GM12878 (cell line): ENCODE results near the gene ANKRD34A. TPM values are rescaled to one million over a fixed set of nuclear protein-coding genes. Genes with fewer than 3 reads are reported as not detected.

Source experiments
- ATAC-seq: fragments of 200-7000 bp; cut with Tn5 transposase; 3 replicates; pipeline ENCODE4 v1.9.1; 2020; ENCODE audit warnings: mild to moderate bottlenecking, moderate library complexity
- BruUV-seq: library from RNA; stranded (reverse); fragments of 400-500 nt; replicated peaks from 2 replicates; lab custom pipeline; 2021; lab: Mats Ljungman, UMichigan
- CTCF ChIA-PET: fragments of 300-600 bp; sonication (Branson Sonifier 250); formaldehyde crosslinking; extraction: SDS; loops from one replicate; lab custom pipeline; 2021; ENCODE audit warnings: inconsistent platforms; lab: Yijun Ruan, JAX
- POLR2A ChIA-PET: fragments of 350-600 bp; formaldehyde crosslinking; extraction: SDS; loops from one replicate; lab custom pipeline; 2021; ENCODE audit warnings: inconsistent platforms; lab: Charles Lee
- RAD21 ChIA-PET: fragments of 300-600 bp; sonication (Branson Sonifier 250); formaldehyde crosslinking; loops from one replicate; lab custom pipeline; 2023; ENCODE audit warnings: antibody characterized with exemption; ENCODE audit not compliant: unreplicated experiment; lab: Charles Lee
- SMC1A ChIA-PET: fragments of 300-600 bp; sonication (Branson Sonifier 250); formaldehyde crosslinking; loops from one replicate; lab custom pipeline; 2023; ENCODE audit not compliant: unreplicated experiment, uncharacterized antibody; lab: Charles Lee
- DNase-seq: peaks from one replicate; pipeline ENCODE4 v3.0.0-alpha.2; 2011; ENCODE audit warnings: low read depth, low spot score
- FAIRE-seq: peaks from 3 replicates; lab custom pipeline; 2011; peaks lifted over from hg19 to GRCh38; lab: Jason Lieb, UNC
- H2AFZ ChIP-seq: 2 replicates; pipeline ENCODE4 v1.6.0; 2011; ENCODE audit warnings: low read depth, low read length, control low read depth; ENCODE audit not compliant: control insufficient read depth
- H3K27ac ChIP-seq: 2 replicates; pipeline ENCODE4 v1.5.1; 2011; ENCODE audit warnings: control low read depth; ENCODE audit not compliant: control insufficient read depth, insufficient read depth
- H3K27me3 ChIP-seq, 2 experiments: replicated peaks in 1 of 2; 2 replicates each; pipeline versions ENCODE4 v1.6.0 to v1.6.1; 2011; ENCODE audit warnings: low read length in 1 of 2; ENCODE audit not compliant: control insufficient read depth in 2 of 2, insufficient read depth in 2 of 2
- H3K36me3 ChIP-seq, 2 experiments: 2 replicates each; pipeline ENCODE4 v1.5.1; 2011; ENCODE audit warnings: low read length in 1 of 2; ENCODE audit not compliant: control insufficient read depth in 2 of 2, insufficient read depth in 2 of 2
- H3K4me1 ChIP-seq: 2 replicates; pipeline ENCODE4 v1.6.1; 2011; ENCODE audit warnings: mild to moderate bottlenecking, low read length, moderate library complexity, mixed read lengths; ENCODE audit not compliant: control insufficient read depth, insufficient read depth
- H3K4me2 ChIP-seq: 2 replicates; pipeline ENCODE4 v1.6.0; 2011; ENCODE audit warnings: control low read depth; ENCODE audit not compliant: control insufficient read depth, insufficient read depth
- H3K4me3 ChIP-seq: fragments of 200-600 bp; sonication (generic); 2 replicates; pipeline ENCODE4 v1.5.1; 2016
- H3K79me2 ChIP-seq: 2 replicates; pipeline ENCODE4 v1.6.0; 2011; ENCODE audit warnings: low read length; ENCODE audit not compliant: control insufficient read depth, insufficient read depth
- H3K9ac ChIP-seq: 2 replicates; pipeline ENCODE4 v1.8.0; 2011; ENCODE audit warnings: low read length, control low read depth, mixed read lengths; ENCODE audit not compliant: control insufficient read depth, insufficient read depth
- H3K9me3 ChIP-seq: replicated peaks from 3 replicates; pipeline ENCODE4 v1.5.1; 2011; ENCODE audit warnings: mild to moderate bottlenecking, low read length; ENCODE audit not compliant: control insufficient read depth, insufficient read depth
- H4K20me1 ChIP-seq: 2 replicates; pipeline ENCODE4 v1.6.0; 2011; ENCODE audit not compliant: control insufficient read depth, insufficient read depth
- ASH2L ChIP-seq: fragments of 300-600, 200-600 bp; sonication (generic); IDR thresholded peaks from 2 replicates; pipeline ENCODE4 v1.6.1; 2017; ENCODE audit warnings: low read depth, mild to moderate bottlenecking, borderline replicate concordance
- BCL11A ChIP-seq: IDR thresholded peaks from 2 replicates; pipeline ENCODE4 v1.6.1; 2011; ENCODE audit warnings: low read depth, low read length
- CBFB ChIP-seq: IDR thresholded peaks from 2 replicates; pipeline ENCODE4 v1.6.1; 2016; ENCODE audit warnings: antibody characterized with exemption, low read depth
- CHD1 ChIP-seq: IDR thresholded peaks from 2 replicates; pipeline ENCODE4 v1.6.1; 2012; ENCODE audit warnings: low read depth, low read length, improper control_type of control experiment
- CHD2 ChIP-seq: IDR thresholded peaks from 2 replicates; pipeline ENCODE4 v1.6.1; 2011; ENCODE audit warnings: low read depth, low read length, improper control_type of control experiment, borderline replicate concordance
- HDAC2 ChIP-seq: fragments of 200-600 bp; sonication (generic); IDR thresholded peaks from 2 replicates; pipeline ENCODE4 v1.6.1; 2017
- MYB ChIP-seq: fragments of 150-350 bp; IDR thresholded peaks from 2 replicates; pipeline ENCODE4 v1.6.1; 2014; ENCODE audit warnings: mild to moderate bottlenecking, low read depth, low read length, borderline replicate concordance
- NR2F1 ChIP-seq: fragments of 450-650 bp; conservative IDR thresholded peaks from 2 replicates; pipeline ENCODE4 v1.6.1; 2017; ENCODE audit warnings: mild to moderate bottlenecking
- RB1 ChIP-seq: fragments of 450-650 bp; formaldehyde crosslinking; IDR thresholded peaks from 2 replicates; pipeline ENCODE4 v1.6.1; 2017; ENCODE audit warnings: mild to moderate bottlenecking, borderline replicate concordance
- SMAD5 ChIP-seq: IDR thresholded peaks from 2 replicates; pipeline ENCODE4 v1.6.1; 2016; ENCODE audit warnings: antibody characterized with exemption, low read depth
- SP1 ChIP-seq: IDR thresholded peaks from one replicate; pipeline ENCODE4 v1.6.1; 2011; ENCODE audit warnings: low read depth, low read length
- STAT1 ChIP-seq: fragments of 450-650 bp; conservative IDR thresholded peaks from 2 replicates; pipeline ENCODE4 v1.6.1; 2014; ENCODE audit warnings: antibody characterized with exemption, mild to moderate bottlenecking
- TAF1 ChIP-seq: IDR thresholded peaks from 2 replicates; pipeline ENCODE4 v1.6.1; 2011; ENCODE audit warnings: mild to moderate bottlenecking, low read depth, low read length, borderline replicate concordance
- TARDBP ChIP-seq: IDR thresholded peaks from 2 replicates; pipeline ENCODE4 v1.6.1; 2016; ENCODE audit warnings: borderline replicate concordance
- WRNIP1 ChIP-seq: IDR thresholded peaks from 2 replicates; pipeline ENCODE4 v1.6.1; 2011; ENCODE audit warnings: low read depth, low read length, improper control_type of control experiment, borderline replicate concordance
- ZNF217 ChIP-seq: fragments of 450-650 bp; IDR thresholded peaks from 2 replicates; pipeline ENCODE4 v1.6.1; 2017; ENCODE audit warnings: antibody characterized with exemption, mild to moderate bottlenecking
- WGBS: methylation state at CpG from one replicate; pipeline ENCODE4 v1.1.6; 2016; ENCODE audit warnings: low lambda C conversion rate; ENCODE audit not compliant: insufficient replicate concordance, insufficient coverage; ENCODE audit errors: missing lambda C conversion rate; 5-methylcytosine and 5-hydroxymethylcytosine counted together
- in situ Hi-C: fragments of 300-500 bp; cut with MboI; formaldehyde crosslinking; loops from 9 replicates; pipeline ENCODE4 v1.14.3; 2018; ENCODE audit warnings: mixed read lengths
- intact Hi-C: fragments of 100-400 bp; cut with micrococcal nuclease; formaldehyde crosslinking; loops from one replicate; pipeline ENCODE4 v1.14.2; 2022; ENCODE audit not compliant: unreplicated experiment
- polyA plus RNA-seq, 11 experiments: library from polyadenylated mRNA; depleted of rRNA in 4 of 11; unstranded in 6 of 11; stranded (reverse) in 5 of 11; fragments of >200 nt; fragmentation: Nextera tagmentation in 4 of 11; fragmentation: Illumina TruSeq in 1 of 11; extraction: Ambion mirVana in 4 of 11; extraction: Trizol in 1 of 11; gene quantifications; 1 replicate in 1 of 11; 2 replicates in 10 of 11; pipeline versions ENCODE4 v1.2.1 to v1.2.3, GENCODE V29; 2011 to 2016; ENCODE audit warnings: inconsistent platforms in 2 of 11, missing spikeins in 2 of 11, low read depth in 1 of 11
- total RNA-seq, 4 experiments: library from RNA; depleted of rRNA in 3 of 4; stranded (reverse); fragments of >200 nt in 3 of 4; fragmentation: Illumina TruSeq in 1 of 4; extraction: Trizol in 1 of 4; gene quantifications; 2 replicates each; pipeline versions ENCODE4 v1.2.1 to v1.2.3, GENCODE V29; 2013 to 2021
- TF ChIP-seq, protein P1 (sequence below): fragments of 450-650 bp; IDR thresholded peaks from 2 replicates; pipeline ENCODE4 v1.6.1; 2017; ENCODE audit warnings: antibody characterized with exemption, mild to moderate bottlenecking, moderate library complexity

The ANKRD34A gene
- total and polyA plus RNA-seq, 10 of the 15 experiments (the other 5 are each of a cell fraction or from before 2014, with no cell fraction given), result 0.40 to 3.5 (median 1.6) TPM

GRCh38 chr1:145995148-145995881 is 30.9 kb upstream of the ANKRD34A start:
- Histone ChIP-seq H3K36me3 (peaks cover 0 to 3% of the 10 kb centered on the region in 2 experiments; a peak in 2 of 4 replicates), H3K27me3 (no peaks in the 10 kb centered on the region), H3K4me2 (peak overlapping the region; percentile 86), H3K79me2 (peaks cover 15% of the 10 kb centered on the region), H3K4me1 (peaks cover 8% of the 10 kb centered on the region), H3K9me3 (no peaks in the 10 kb centered on the region), H3K9ac (peak overlapping the region; percentile 75), H3K4me3 (peak overlapping the region; percentile 81), H2AFZ (peak overlapping the region; percentile 40; the same call in 1 of the 2 replicates), H4K20me1 (no peaks in the 10 kb centered on the region), H3K27ac (peak overlapping the region; percentile 67)
- SMC1A ChIA-PET, result interaction anchor here (1.1 to 12.5 kb wide), 4 partner anchors 8 to 41 kb away, joined by 3 to 244 read pairs (median 10); no protein-coding TSS in a partner anchor
- TSS peak; percentile 69 for BruUV-seq
- in situ Hi-C loops (no loop called here), intact Hi-C loops (no loop called here)
- CTCF ChIA-PET, result interaction anchor here (0.7 to 12.2 kb wide), 4 partner anchors 12 to 104 kb away, joined by 3 to 196 read pairs (median 4); no protein-coding TSS in a partner anchor
- ATAC-seq (0 out of 3 replicates have a peak, but pooled peaks have one; percentile 13), DNase-seq (no peak), FAIRE-seq (no peak)
- TF ChIP-seq RB1 (no peak), ZNF217 (no peak), CBFB (no peak), HDAC2 (no peak), ASH2L (no peak), BCL11A (no peak), SP1 (no peak), NR2F1 (no peak), CHD2 (no peak), WRNIP1 (no peak), TAF1 (no peak), STAT1 (no peak), TARDBP (no peak), CHD1 (0 out of 2 replicates have a peak, but pooled peaks have one; percentile 46), SMAD5 (peak; percentile 46; the same call in 1 of the 2 replicates), MYB (no peak)
- TF ChIP-seq, protein P1, sequence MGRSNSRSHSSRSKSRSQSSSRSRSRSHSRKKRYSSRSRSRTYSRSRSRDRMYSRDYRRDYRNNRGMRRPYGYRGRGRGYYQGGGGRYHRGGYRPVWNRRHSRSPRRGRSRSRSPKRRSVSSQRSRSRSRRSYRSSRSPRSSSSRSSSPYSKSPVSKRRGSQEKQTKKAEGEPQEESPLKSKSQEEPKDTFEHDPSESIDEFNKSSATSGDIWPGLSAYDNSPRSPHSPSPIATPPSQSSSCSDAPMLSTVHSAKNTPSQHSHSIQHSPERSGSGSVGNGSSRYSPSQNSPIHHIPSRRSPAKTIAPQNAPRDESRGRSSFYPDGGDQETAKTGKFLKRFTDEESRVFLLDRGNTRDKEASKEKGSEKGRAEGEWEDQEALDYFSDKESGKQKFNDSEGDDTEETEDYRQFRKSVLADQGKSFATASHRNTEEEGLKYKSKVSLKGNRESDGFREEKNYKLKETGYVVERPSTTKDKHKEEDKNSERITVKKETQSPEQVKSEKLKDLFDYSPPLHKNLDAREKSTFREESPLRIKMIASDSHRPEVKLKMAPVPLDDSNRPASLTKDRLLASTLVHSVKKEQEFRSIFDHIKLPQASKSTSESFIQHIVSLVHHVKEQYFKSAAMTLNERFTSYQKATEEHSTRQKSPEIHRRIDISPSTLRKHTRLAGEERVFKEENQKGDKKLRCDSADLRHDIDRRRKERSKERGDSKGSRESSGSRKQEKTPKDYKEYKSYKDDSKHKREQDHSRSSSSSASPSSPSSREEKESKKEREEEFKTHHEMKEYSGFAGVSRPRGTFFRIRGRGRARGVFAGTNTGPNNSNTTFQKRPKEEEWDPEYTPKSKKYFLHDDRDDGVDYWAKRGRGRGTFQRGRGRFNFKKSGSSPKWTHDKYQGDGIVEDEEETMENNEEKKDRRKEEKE, result no peak
- 9% methylated on average over 8 of the region's 8 CpGs for WGBS
- POLR2A ChIA-PET, result interaction anchor here (1.1 to 4.1 kb wide), 5 partner anchors 10 to 68 kb away, joined by 3 to 82 read pairs (median 12); partner anchors contain the start of gene RBM8A
- RAD21 ChIA-PET, result interaction anchor here (1.1 to 7.4 kb wide), 3 partner anchors 13 to 33 kb away, joined by 3 to 100 read pairs (median 6); no protein-coding TSS in a partner anchor
